Activated CD8-positive, alpha-beta T cell treated with anti-CD3 and anti-CD28 coated beads, Interleukin-2, amount 10 ng/mL, durations not matched to agents 7 days and 5 days (primary cell): Measurements from ENCODE around the gene NPLOC4. TPM values are rescaled to one million over a fixed set of nuclear protein-coding genes. Genes with fewer than 3 reads are reported as not detected.

Experiments used
- total RNA-seq, 2 experiments: library from RNA; stranded (reverse); gene quantifications; one replicate each; pipeline ENCODE4 v1.2.3, GENCODE V29; 2021

The NPLOC4 gene
- total RNA-seq, 2 experiments from 2014 or later, result 113 TPM

Other genes with a start within 250 kb of the NPLOC4 start
- gene BAHCC1, start 241.7 kb downstream of the NPLOC4 start, total RNA-seq, result under 1 TPM; 0.87 to 0.91 TPM
- 1,000 to 10,000 TPM; 5,147 to 5,318 TPM for gene ACTG1, start 124.3 kb downstream of the NPLOC4 start, total RNA-seq
- under 1 TPM; 0.52 to 0.74 TPM for gene FSCN2, start 108.7 kb downstream of the NPLOC4 start, total RNA-seq
- gene FAAP100, start 84.8 kb downstream of the NPLOC4 start, total RNA-seq, result 10 to 100 TPM; 39.2 to 43.6 TPM
- 1 to 10 TPM; 1.2 TPM for gene TSPAN10, start 84 bp upstream of the NPLOC4 start, total RNA-seq
- 10 to 100 TPM; 76.5 to 80.3 TPM for gene PDE6G, start 19.4 kb upstream of the NPLOC4 start, total RNA-seq
- 10 to 100 TPM; 48.5 to 52.3 TPM for gene OXLD1, start 29.5 kb upstream of the NPLOC4 start, total RNA-seq
- gene CCDC137, start 29.6 kb upstream of the NPLOC4 start, total RNA-seq, result 10 to 100 TPM; 42.3 to 43.7 TPM
- gene ARL16, start 46.7 kb upstream of the NPLOC4 start, total RNA-seq, result 10 to 100 TPM; 21.3 to 28.4 TPM
- 100 to 1,000 TPM; 107 to 128 TPM for gene HGS, start 46.9 kb upstream of the NPLOC4 start, total RNA-seq
- 100 to 1,000 TPM; 102 to 104 TPM for gene MRPL12, start 66.3 kb upstream of the NPLOC4 start, total RNA-seq
- 10 to 100 TPM; 39.2 to 40.4 TPM for gene SLC25A10, start 75.2 kb upstream of the NPLOC4 start, total RNA-seq
- not detected for gene GCGR, start 167.0 kb upstream of the NPLOC4 start, total RNA-seq
- 10 to 100 TPM; 42.3 to 43.0 TPM for gene MCRIP1, start 196.2 kb upstream of the NPLOC4 start, total RNA-seq
- gene PPP1R27, start 197.9 kb upstream of the NPLOC4 start, total RNA-seq, result not detected
- gene P4HB, start 223.4 kb upstream of the NPLOC4 start, total RNA-seq, result 100 to 1,000 TPM; 474 to 498 TPM
- gene ARHGDIA, start 234.2 kb upstream of the NPLOC4 start, total RNA-seq, result 100 to 1,000 TPM; 756 to 778 TPM